GM23248 (cell line): ENCODE results near the gene MEGF9. TPM values are rescaled to one million over a fixed set of nuclear protein-coding genes. Genes with fewer than 3 reads are reported as not detected.

Experiments used
- DNase-seq: peaks from one replicate; pipeline ENCODE4 v3.0.0-alpha.2; 2015
- H2AFZ ChIP-seq: fragments of 200-600 bp; sonication (generic); 2 replicates; pipeline ENCODE4 v1.6.1; 2016; ENCODE audit warnings: antibody characterized with exemption
- H3F3A ChIP-seq: fragments of 200-600 bp; sonication (generic); 2 replicates; pipeline ENCODE4 v1.6.1; 2016; ENCODE audit warnings: mild to moderate bottlenecking, antibody characterized with exemption, mixed run types; ENCODE audit not compliant: insufficient read depth
- H3K27ac ChIP-seq: fragments of 200-600 bp; sonication (generic); 2 replicates; pipeline ENCODE4 v1.5.1; 2016; ENCODE audit warnings: mild to moderate bottlenecking
- H3K27me3 ChIP-seq: fragments of 200-600 bp; sonication (generic); replicated peaks from 2 replicates; pipeline ENCODE4 v1.6.1; 2016; ENCODE audit warnings: mild to moderate bottlenecking; ENCODE audit not compliant: insufficient read depth
- H3K36me3 ChIP-seq: fragments of 200-600 bp; sonication (generic); 2 replicates; pipeline ENCODE4 v1.6.1; 2016; ENCODE audit warnings: low read depth, mild to moderate bottlenecking
- H3K4me1 ChIP-seq: fragments of 200-600 bp; sonication (generic); 2 replicates; pipeline ENCODE4 v1.6.1; 2016; ENCODE audit warnings: mild to moderate bottlenecking; ENCODE audit not compliant: insufficient read depth
- H3K4me2 ChIP-seq: fragments of 200-600 bp; sonication (generic); one replicate; pipeline ENCODE4 v1.6.1; 2016; ENCODE audit warnings: mild to moderate bottlenecking; ENCODE audit not compliant: unreplicated experiment
- H3K4me3 ChIP-seq: fragments of 200-600 bp; sonication (generic); 2 replicates; pipeline ENCODE4 v1.5.1; 2016; ENCODE audit warnings: mild to moderate bottlenecking
- H3K79me2 ChIP-seq: fragments of 200-600 bp; sonication (generic); 2 replicates; pipeline ENCODE4 v1.6.1; 2016; ENCODE audit warnings: mild to moderate bottlenecking; ENCODE audit not compliant: insufficient read depth
- H3K9ac ChIP-seq: fragments of 200-600 bp; sonication (generic); 2 replicates; pipeline ENCODE4 v1.6.1; 2016; ENCODE audit warnings: mild to moderate bottlenecking
- H3K9me2 ChIP-seq: fragments of 200-600 bp; sonication (generic); 2 replicates; pipeline ENCODE4 v1.6.1; 2016; ENCODE audit warnings: mixed run types, mild to moderate bottlenecking, moderate library complexity; ENCODE audit not compliant: insufficient read depth
- H3K9me3 ChIP-seq: fragments of 200-600 bp; sonication (generic); one replicate; pipeline ENCODE4 v1.6.1; 2017; ENCODE audit warnings: low read depth
- H4K20me1 ChIP-seq: fragments of 200-600 bp; sonication (generic); 2 replicates; pipeline ENCODE4 v1.6.0; 2016; ENCODE audit not compliant: insufficient read depth
- EZH2 ChIP-seq: fragments of 200-600 bp; sonication (generic); IDR thresholded peaks from 2 replicates; pipeline ENCODE4 v1.6.1; 2018; ENCODE audit warnings: antibody characterized with exemption, mild to moderate bottlenecking; ENCODE audit not compliant: insufficient read depth, poor library complexity, severe bottlenecking
- EZH2phosphoT487 ChIP-seq: fragments of 200-600 bp; sonication (generic); IDR thresholded peaks from 2 replicates; pipeline ENCODE4 v1.6.1; 2018; ENCODE audit warnings: antibody characterized with exemption, moderate library complexity, mild to moderate bottlenecking, low read depth; ENCODE audit not compliant: insufficient read depth
- whole genome bisulfite sequencing, 2 experiments: methylation state at CpG; one replicate each; pipeline ENCODE4 v1.1.6; 2015 to 2017; ENCODE audit warnings: low lambda C conversion rate in 2 of 2, low coverage in 1 of 2; ENCODE audit errors: missing lambda C conversion rate in 2 of 2; 5-methylcytosine and 5-hydroxymethylcytosine counted together
- in situ Hi-C: fragments of 300-500 bp; cut with MboI; formaldehyde crosslinking; loops from 2 replicates; pipeline ENCODE4 v1.15.0; 2020
- polyA plus RNA-seq: library from polyadenylated mRNA; unstranded; fragments of >200 nt; fragmentation: Nextera tagmentation; extraction: Ambion mirVana; gene quantifications from 2 replicates; pipeline ENCODE4 v1.2.1, GENCODE V29; 2016
- total RNA-seq: library from RNA; depleted of rRNA; stranded (reverse); fragments of >200 nt; shearing (Covaris generic); gene quantifications from 2 replicates; pipeline ENCODE4 v1.2.3, GENCODE V29; 2014

Gene MEGF9
- total and polyA plus RNA-seq, 2 experiments from 2014 or later, result 2.1 to 3.8 TPM

GRCh38 chr9:120611690-120612068 lies 102.6 kb downstream of the MEGF9 start:
- in situ Hi-C loops, result no loop called here

GRCh38 chr9:120610975-120611689 lies 103.1 kb downstream of the MEGF9 start:
- no peaks in the 10 kb centered on the region for H3F3A ChIP-seq
- no peak for TF ChIP-seq EZH2phosphoT487
- TF ChIP-seq EZH2, result no peak
- no peaks in the 10 kb centered on the region for H3K79me2 ChIP-seq
- H3K9me2 ChIP-seq, result no peaks in the 10 kb centered on the region
- no peak overlapping the region for H3K4me2 ChIP-seq
- no peak overlapping the region for H3K9ac ChIP-seq
- H3K36me3 ChIP-seq, result no peaks in the 10 kb centered on the region
- H2AFZ ChIP-seq, result no peak overlapping the region
- in situ Hi-C loops, result no loop called here
- no peaks in the 10 kb centered on the region for H4K20me1 ChIP-seq
- no peak overlapping the region for H3K27ac ChIP-seq
- H3K4me1 ChIP-seq, result peaks cover 9% of the 10 kb centered on the region; the same call in 1 of the 2 replicates
- H3K27me3 ChIP-seq, result no peaks in the 10 kb centered on the region
- DNase-seq, result peak; percentile 20
- H3K9me3 ChIP-seq, result no peaks in the 10 kb centered on the region
- no peak overlapping the region for H3K4me3 ChIP-seq

More at GRCh38 chr9:120611690-120612068, 102.6 kb downstream of the MEGF9 start:
- H3K9me3 ChIP-seq, result no peaks in the 10 kb centered on the region
- H3K4me1 ChIP-seq, result peaks cover 12% of the 10 kb centered on the region
- no peak for TF ChIP-seq EZH2phosphoT487
- no peak for TF ChIP-seq EZH2
- H3K9me2 ChIP-seq, result no peaks in the 10 kb centered on the region
- no peak for DNase-seq
- no peaks in the 10 kb centered on the region for H3K79me2 ChIP-seq
- no peaks in the 10 kb centered on the region for H3F3A ChIP-seq
- H3K27me3 ChIP-seq, result no peaks in the 10 kb centered on the region
- H3K4me2 ChIP-seq, result no peak overlapping the region
- no peak overlapping the region for H2AFZ ChIP-seq
- no peak overlapping the region for H3K9ac ChIP-seq
- no peaks in the 10 kb centered on the region for H4K20me1 ChIP-seq
- H3K36me3 ChIP-seq, result no peaks in the 10 kb centered on the region
- no peak overlapping the region for H3K4me3 ChIP-seq
- no peak overlapping the region for H3K27ac ChIP-seq
- WGBS, 2 experiments, result 90 to 95% methylated on average over 1 of the region's 1 CpG

GRCh38 chr9:120609636-120610035 lies 104.6 kb downstream of the MEGF9 start:
- Histone ChIP-seq H3K4me2 (no peak overlapping the region), H3K27ac (no peak overlapping the region), H3K27me3 (no peaks in the 10 kb centered on the region), H3K9me3 (no peaks in the 10 kb centered on the region), H3K9me2 (no peaks in the 10 kb centered on the region), H3K4me3 (no peak overlapping the region), H4K20me1 (no peaks in the 10 kb centered on the region), H3K79me2 (no peaks in the 10 kb centered on the region), H3F3A (no peaks in the 10 kb centered on the region), H3K4me1 (peaks cover 9% of the 10 kb centered on the region; the same call in 1 of the 2 replicates), H3K9ac (no peak overlapping the region), H3K36me3 (no peaks in the 10 kb centered on the region), H2AFZ (no peak overlapping the region)
- no peak for DNase-seq
- TF ChIP-seq EZH2, result no peak
- no peak for TF ChIP-seq EZH2phosphoT487
- in situ Hi-C loops, result no loop called here
- WGBS, 2 experiments, result 92 to 95% methylated on average over 2 of the region's 2 CpGs

- Histone ChIP-seq H3K4me3 (no peak overlapping the region), H3K27ac (no peak overlapping the region), H2AFZ (0 out of 2 replicates have a peak overlapping the region, but pooled peaks have one; percentile 5), H3K36me3 (no peaks in the 10 kb centered on the region), H3K4me2 (no peak overlapping the region), H3K9ac (no peak overlapping the region), H4K20me1 (no peaks in the 10 kb centered on the region), H3F3A (no peaks in the 10 kb centered on the region), H3K27me3 (no peaks in the 10 kb centered on the region), H3K4me1 (peaks cover 9% of the 10 kb centered on the region; the same call in 1 of the 2 replicates), H3K79me2 (no peaks in the 10 kb centered on the region), H3K9me2 (no peaks in the 10 kb centered on the region), H3K9me3 (no peaks in the 10 kb centered on the region)
- in situ Hi-C loops, result no loop called here
- DNase-seq, result peak; percentile 25
- TF ChIP-seq EZH2phosphoT487 (no peak), EZH2 (no peak)
Observed at GRCh38 chr9:120608421-120608820, 105.8 kb downstream of the MEGF9 start.
